PFSK-1 (cell line): Measurements from ENCODE around the gene ATP2A2.

Experiments
- FOXP2 ChIP-seq: optimal IDR thresholded peaks from 2 replicates; pipeline ENCODE3; 2011; ENCODE audit warnings: borderline replicate concordance, control low read depth, inconsistent platforms; ENCODE audit not compliant: insufficient read depth; ENCODE audit errors: extremely low read length, extremely low read depth
- POLR2AphosphoS5 ChIP-seq: IDR thresholded peaks from 2 replicates; pipeline ENCODE4 v1.6.1; 2012; ENCODE audit warnings: low read depth, mild to moderate bottlenecking, control low read depth, low read length, moderate library complexity
- SIN3A ChIP-seq: IDR thresholded peaks from 2 replicates; pipeline ENCODE4 v1.6.1; 2012; ENCODE audit warnings: mild to moderate bottlenecking, low read length, moderate library complexity, borderline replicate concordance; ENCODE audit not compliant: insufficient read depth
- TAF1 ChIP-seq: IDR thresholded peaks from 2 replicates; pipeline ENCODE4 v1.6.1; 2012; ENCODE audit warnings: low read length, control low read depth, borderline replicate concordance; ENCODE audit not compliant: insufficient read depth
- TF ChIP-seq, protein P1 (sequence below), 2 experiments: IDR thresholded peaks; 2 replicates each; pipeline versions ENCODE4 v1.6.1 to v1.8.0; 2011 to 2012; ENCODE audit warnings: low read depth in 2 of 2, low read length in 2 of 2, control low read depth in 1 of 2, inconsistent platforms in 1 of 2, mild to moderate bottlenecking in 1 of 2, moderate library complexity in 1 of 2; ENCODE audit not compliant: insufficient read depth in 1 of 2

The ATP2A2 gene

DNA sequence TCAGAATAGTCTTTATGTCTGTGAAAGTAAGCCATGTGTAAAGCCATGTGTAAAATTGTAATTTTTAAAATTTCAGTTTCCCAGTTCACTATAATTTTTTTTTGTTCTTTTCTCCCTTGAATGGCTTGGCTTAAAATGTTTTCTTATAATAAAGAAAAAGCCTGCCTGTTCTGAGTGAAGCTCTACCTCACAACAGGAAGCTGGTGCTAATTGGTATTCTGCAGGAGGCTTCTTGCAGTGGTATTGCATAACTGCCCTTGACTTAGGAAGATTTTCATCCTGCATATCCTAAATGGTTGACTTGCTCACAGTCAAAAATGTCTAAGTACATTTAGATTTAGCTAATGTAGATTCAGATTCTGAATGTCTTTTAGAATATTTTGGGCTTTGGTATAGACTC lies 49.5 kb downstream of the ATP2A2 start:
- TF ChIP-seq, protein P1, sequence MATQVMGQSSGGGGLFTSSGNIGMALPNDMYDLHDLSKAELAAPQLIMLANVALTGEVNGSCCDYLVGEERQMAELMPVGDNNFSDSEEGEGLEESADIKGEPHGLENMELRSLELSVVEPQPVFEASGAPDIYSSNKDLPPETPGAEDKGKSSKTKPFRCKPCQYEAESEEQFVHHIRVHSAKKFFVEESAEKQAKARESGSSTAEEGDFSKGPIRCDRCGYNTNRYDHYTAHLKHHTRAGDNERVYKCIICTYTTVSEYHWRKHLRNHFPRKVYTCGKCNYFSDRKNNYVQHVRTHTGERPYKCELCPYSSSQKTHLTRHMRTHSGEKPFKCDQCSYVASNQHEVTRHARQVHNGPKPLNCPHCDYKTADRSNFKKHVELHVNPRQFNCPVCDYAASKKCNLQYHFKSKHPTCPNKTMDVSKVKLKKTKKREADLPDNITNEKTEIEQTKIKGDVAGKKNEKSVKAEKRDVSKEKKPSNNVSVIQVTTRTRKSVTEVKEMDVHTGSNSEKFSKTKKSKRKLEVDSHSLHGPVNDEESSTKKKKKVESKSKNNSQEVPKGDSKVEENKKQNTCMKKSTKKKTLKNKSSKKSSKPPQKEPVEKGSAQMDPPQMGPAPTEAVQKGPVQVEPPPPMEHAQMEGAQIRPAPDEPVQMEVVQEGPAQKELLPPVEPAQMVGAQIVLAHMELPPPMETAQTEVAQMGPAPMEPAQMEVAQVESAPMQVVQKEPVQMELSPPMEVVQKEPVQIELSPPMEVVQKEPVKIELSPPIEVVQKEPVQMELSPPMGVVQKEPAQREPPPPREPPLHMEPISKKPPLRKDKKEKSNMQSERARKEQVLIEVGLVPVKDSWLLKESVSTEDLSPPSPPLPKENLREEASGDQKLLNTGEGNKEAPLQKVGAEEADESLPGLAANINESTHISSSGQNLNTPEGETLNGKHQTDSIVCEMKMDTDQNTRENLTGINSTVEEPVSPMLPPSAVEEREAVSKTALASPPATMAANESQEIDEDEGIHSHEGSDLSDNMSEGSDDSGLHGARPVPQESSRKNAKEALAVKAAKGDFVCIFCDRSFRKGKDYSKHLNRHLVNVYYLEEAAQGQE (IDR thresholded peaks at IDR 0.05; ENCODE audit: insufficient read depth in 1 of 2, low read depth in 2 of 2, low read length in 2 of 2): no peak
- TF ChIP-seq POLR2AphosphoS5 (no peak), FOXP2 (no peak), TAF1 (no peak), SIN3A (no peak)

DNA sequence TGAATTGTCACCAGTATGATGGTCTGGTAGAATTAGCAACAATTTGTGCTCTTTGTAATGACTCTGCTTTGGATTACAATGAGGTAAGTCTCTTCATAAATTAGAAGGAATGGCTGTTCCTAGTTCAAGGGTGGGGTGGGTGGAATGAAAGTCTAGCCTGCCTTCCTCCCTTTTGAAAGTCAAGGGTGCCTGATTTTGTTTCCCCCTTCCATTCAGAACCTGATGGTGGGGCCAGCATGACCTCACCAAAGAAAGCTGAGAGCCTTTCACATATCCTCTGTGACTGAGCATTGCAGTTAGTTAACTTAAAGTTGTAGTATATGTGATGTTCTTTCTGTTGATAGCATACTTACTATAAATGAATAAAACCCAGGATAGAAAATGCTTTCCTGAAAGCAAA lies 52.2 kb downstream of the ATP2A2 start:
- TF ChIP-seq SIN3A (no peak), TAF1 (no peak), POLR2AphosphoS5 (no peak), FOXP2 (no peak)
- TF ChIP-seq, protein P1 (IDR thresholded peaks at IDR 0.05; ENCODE audit: insufficient read depth in 1 of 2, low read depth in 2 of 2, low read length in 2 of 2): no peak

DNA sequence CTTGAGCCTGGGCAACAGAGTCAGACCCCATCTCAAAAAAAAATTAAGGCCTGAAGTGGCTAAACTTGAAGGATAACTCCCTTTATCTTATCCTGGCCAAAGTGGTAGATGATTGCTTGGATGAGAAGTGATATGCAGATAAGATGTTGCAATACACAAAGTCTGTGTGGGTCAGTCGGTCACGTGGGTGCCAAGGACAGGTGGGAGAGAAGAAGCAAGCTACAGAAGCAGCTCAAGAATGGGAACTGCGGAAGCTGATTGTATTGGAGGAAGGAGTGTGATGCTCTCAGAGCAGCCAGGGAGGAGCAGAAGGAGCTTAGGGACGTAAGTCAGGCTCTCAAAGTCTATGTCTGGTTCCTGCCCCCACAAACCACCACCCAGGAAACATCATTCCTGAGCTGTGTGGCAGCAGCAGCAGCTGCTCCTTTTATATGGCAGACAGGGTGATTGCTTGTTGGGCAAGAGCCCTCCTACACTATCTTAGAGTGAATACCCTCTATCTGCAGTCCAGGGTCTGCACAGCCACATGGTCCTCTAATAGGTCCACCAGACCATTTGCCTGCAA lies 54.5 kb downstream of the ATP2A2 start:
- no peak for TF ChIP-seq FOXP2
- TF ChIP-seq SIN3A: no peak
- no peak for TF ChIP-seq TAF1
- no peak for TF ChIP-seq POLR2AphosphoS5
- TF ChIP-seq, protein P1 (IDR thresholded peaks at IDR 0.05; ENCODE audit: insufficient read depth in 1 of 2, low read depth in 2 of 2, low read length in 2 of 2): no peak

DNA sequence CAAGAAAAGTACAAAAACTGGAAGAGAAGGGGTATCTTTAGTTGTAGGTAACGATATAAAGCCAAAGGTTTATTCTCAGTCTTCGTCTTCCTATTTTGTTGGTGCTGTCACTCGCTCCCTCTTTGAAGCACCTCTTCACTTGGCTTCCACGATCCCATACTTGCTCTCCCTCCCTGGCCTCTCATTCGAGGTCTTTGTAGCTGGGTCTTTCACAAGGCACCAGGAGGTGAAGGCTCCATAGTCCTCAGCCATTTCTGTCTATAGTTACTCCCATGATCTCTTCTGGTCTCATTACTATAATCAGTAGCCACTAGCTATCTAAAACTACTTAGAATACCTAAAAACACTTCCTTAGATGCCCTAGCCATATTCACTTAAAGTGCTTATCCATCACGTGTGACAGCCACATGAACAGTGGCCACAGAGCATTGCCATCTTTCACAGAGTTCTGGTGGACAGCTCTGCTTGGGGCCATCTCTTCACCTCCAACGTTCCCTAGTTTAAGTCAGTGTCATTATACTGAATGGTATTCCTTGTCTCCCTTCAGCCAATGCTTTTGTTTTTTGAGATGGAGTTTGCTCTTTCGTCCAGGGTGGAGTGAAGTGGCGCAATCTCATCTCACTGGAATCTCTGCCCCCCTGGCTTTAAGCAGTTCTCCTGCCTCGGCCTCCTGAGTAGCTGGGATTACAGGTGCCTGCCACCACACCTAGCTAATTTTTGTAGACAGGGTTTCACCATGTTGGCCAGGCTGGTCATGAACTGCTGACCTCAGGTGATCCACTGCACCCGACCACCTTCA lies 57.1 kb downstream of the ATP2A2 start:
- TF ChIP-seq TAF1 (no peak), POLR2AphosphoS5 (no peak), SIN3A (no peak), FOXP2 (no peak)
- TF ChIP-seq, protein P1 (IDR thresholded peaks at IDR 0.05; ENCODE audit: insufficient read depth in 1 of 2, low read depth in 2 of 2, low read length in 2 of 2): no peak
